H1 (cell line): ENCODE data around the gene SDF2. TPM values are rescaled to one million over a fixed set of nuclear protein-coding genes. Genes with fewer than 3 reads are reported as not detected.

ENCODE experiments used
- CTCF ChIA-PET: fragments of 300-600 bp; sonication (Branson Sonifier 250); formaldehyde crosslinking; loops from one replicate; lab custom pipeline; 2021; ENCODE audit not compliant: partially characterized antibody; lab: Charles Lee
- POLR2A ChIA-PET: fragments of 300-600 bp; sonication (Branson Sonifier 250); formaldehyde crosslinking; loops from one replicate; lab custom pipeline; 2021; ENCODE audit warnings: inconsistent platforms; ENCODE audit not compliant: partially characterized antibody; lab: Charles Lee
- DNase-seq, 2 experiments: peaks; one replicate each; pipeline versions ENCODE4 v3.0.0 to v3.0.0-alpha.2; 2010 to 2022; ENCODE audit warnings: low spot score in 2 of 2, low read depth in 1 of 2, mixed read lengths in 1 of 2
- FAIRE-seq: peaks from 2 replicates; lab custom pipeline; 2011; peaks lifted over from hg19 to GRCh38; lab: Jason Lieb, UNC
- H2AFZ ChIP-seq: 2 replicates; pipeline ENCODE4 v1.8.1; 2012; ENCODE audit warnings: low read length, inconsistent platforms
- H2AK5ac ChIP-seq: 2 replicates; pipeline ENCODE4 v1.6.1; 2013; ENCODE audit warnings: low read depth, low read length
- H2BK120ac ChIP-seq: replicated peaks from 2 replicates; pipeline ENCODE3; 2013; ENCODE audit warnings: low read depth, low read length, inconsistent platforms
- H2BK12ac ChIP-seq: 2 replicates; pipeline ENCODE4 v1.6.1; 2013; ENCODE audit warnings: low read depth, low read length
- H2BK15ac ChIP-seq: 2 replicates; pipeline ENCODE4 v1.6.1; 2013; ENCODE audit warnings: low read length
- H2BK20ac ChIP-seq: 2 replicates; pipeline ENCODE4 v1.6.1; 2013; ENCODE audit warnings: low read length
- H2BK5ac ChIP-seq: 2 replicates; pipeline ENCODE4 v1.6.1; 2013; ENCODE audit warnings: low read depth, low read length
- H3K14ac ChIP-seq: 2 replicates; pipeline ENCODE4 v1.6.1; 2013; ENCODE audit warnings: inconsistent platforms; ENCODE audit not compliant: insufficient read length
- H3K18ac ChIP-seq: 2 replicates; pipeline ENCODE4 v1.6.1; 2013; ENCODE audit warnings: low read length; ENCODE audit errors: extremely low read depth
- H3K23ac ChIP-seq: 2 replicates; pipeline ENCODE4 v1.6.1; 2013; ENCODE audit warnings: inconsistent platforms; ENCODE audit not compliant: insufficient read length
- H3K23me2 ChIP-seq: 2 replicates; pipeline ENCODE4 v1.6.1; 2013; ENCODE audit warnings: low read depth, low read length
- H3K27ac ChIP-seq: 2 replicates; pipeline ENCODE4 v1.6.1; 2011; ENCODE audit warnings: low read depth, low read length, inconsistent platforms
- H3K27me3 ChIP-seq, 4 experiments: replicated peaks in 1 of 4; 1 replicate in 1 of 4; 2 replicates in 3 of 4; pipeline versions ENCODE4 v1.6.1 to v1.8.1; 2011 to 2013; ENCODE audit warnings: low read length in 3 of 4, mild to moderate bottlenecking in 3 of 4, inconsistent platforms in 2 of 4, mixed read lengths in 2 of 4, moderate library complexity in 1 of 4; ENCODE audit not compliant: control insufficient read depth in 3 of 4, insufficient read depth in 3 of 4; ENCODE audit errors: extremely low read depth in 1 of 4
- H3K36me3 ChIP-seq, 4 experiments: 2 replicates each; pipeline versions ENCODE4 v1.6.1 to v1.8.1; 2011 to 2013; ENCODE audit warnings: mild to moderate bottlenecking in 4 of 4, low read length in 3 of 4, moderate library complexity in 2 of 4, control low read depth in 1 of 4, inconsistent platforms in 1 of 4; ENCODE audit not compliant: insufficient read depth in 4 of 4, control insufficient read depth in 2 of 4
- H3K4ac ChIP-seq: replicated peaks from 2 replicates; pipeline ENCODE3; 2013; ENCODE audit warnings: low read length, low read depth, mixed read lengths, inconsistent platforms; ENCODE audit not compliant: insufficient read length
- H3K4me1 ChIP-seq, 4 experiments: replicated peaks in 1 of 4; 1 replicate in 1 of 4; 2 replicates in 3 of 4; pipeline versions ENCODE4 v1.6.1 to v1.8.1; 2011 to 2013; ENCODE audit warnings: low read length in 3 of 4, inconsistent platforms in 2 of 4, mixed read lengths in 1 of 4; ENCODE audit not compliant: insufficient read depth in 4 of 4, control insufficient read depth in 3 of 4
- H3K4me2 ChIP-seq, 2 experiments: 2 replicates each; pipeline versions ENCODE4 v1.6.1 to v1.8.1; 2011 to 2013; ENCODE audit warnings: low read depth in 2 of 2, low read length in 2 of 2, control low read depth in 1 of 2, inconsistent platforms in 1 of 2, mild to moderate bottlenecking in 1 of 2; ENCODE audit not compliant: insufficient read depth in 1 of 2
- H3K4me3 ChIP-seq, 4 experiments: fragments of 200-600, 300-600 bp in 1 of 4; sonication (generic), shearing (Covaris generic), sonication (Bioruptor Twin) in 1 of 4; 2 replicates each; pipeline versions ENCODE4 v1.5.1 to v1.8.1; 2011 to 2016; ENCODE audit warnings: low read length in 4 of 4, low read depth in 3 of 4, control low read depth in 2 of 4, inconsistent platforms in 2 of 4, mild to moderate bottlenecking in 2 of 4, mixed read lengths in 1 of 4, moderate library complexity in 1 of 4; ENCODE audit not compliant: insufficient read depth in 2 of 4; ENCODE audit errors: extremely low read depth in 1 of 4
- H3K56ac ChIP-seq: replicated peaks from 2 replicates; pipeline ENCODE3; 2013; ENCODE audit warnings: low read depth, mild to moderate bottlenecking, mixed read lengths, low read length, inconsistent platforms; ENCODE audit not compliant: insufficient read length
- H3K79me1 ChIP-seq: 2 replicates; pipeline ENCODE4 v1.6.1; 2013; ENCODE audit warnings: low read depth, low read length, control low read depth
- H3K79me2 ChIP-seq, 2 experiments: 2 replicates each; pipeline versions ENCODE4 v1.6.1 to v1.8.1; 2012 to 2013; ENCODE audit warnings: low read length in 2 of 2, mild to moderate bottlenecking in 2 of 2, inconsistent platforms in 1 of 2; ENCODE audit not compliant: insufficient read depth in 2 of 2, control insufficient read depth in 1 of 2
- H3K9ac ChIP-seq, 4 experiments: replicated peaks in 1 of 4; 1 replicate in 1 of 4; 2 replicates in 3 of 4; pipeline versions ENCODE4 v1.6.1 to v1.8.1; 2011 to 2013; ENCODE audit warnings: low read depth in 3 of 4, low read length in 3 of 4, control low read depth in 2 of 4, mild to moderate bottlenecking in 2 of 4, moderate library complexity in 2 of 4, inconsistent platforms in 1 of 4; ENCODE audit errors: extremely low read depth in 1 of 4
- H3K9me3 ChIP-seq, 2 experiments: 2 replicates each; pipeline versions ENCODE4 v1.6.1 to v1.8.1; 2012 to 2013; ENCODE audit warnings: mild to moderate bottlenecking in 2 of 2, moderate library complexity in 2 of 2, control low read depth in 1 of 2, inconsistent platforms in 1 of 2, low read depth in 1 of 2, low read length in 1 of 2, mixed read lengths in 1 of 2; ENCODE audit not compliant: insufficient read depth in 2 of 2
- H4K20me1 ChIP-seq, 2 experiments: replicated peaks in 1 of 2; 2 replicates each; pipeline versions ENCODE3 to v1.8.1; 2011 to 2013; ENCODE audit warnings: inconsistent platforms in 2 of 2, low read length in 2 of 2, mild to moderate bottlenecking in 1 of 2; ENCODE audit not compliant: insufficient read depth in 2 of 2, control insufficient read depth in 1 of 2
- H4K5ac ChIP-seq: 2 replicates; pipeline ENCODE4 v1.6.1; 2013; ENCODE audit warnings: low read length, low read depth, mixed read lengths, inconsistent platforms; ENCODE audit not compliant: insufficient read length
- H4K8ac ChIP-seq: 2 replicates; pipeline ENCODE4 v1.8.0; 2013; ENCODE audit warnings: mild to moderate bottlenecking, moderate library complexity, low read length, inconsistent platforms; ENCODE audit not compliant: insufficient read depth; ENCODE audit errors: extremely low read depth
- H4K91ac ChIP-seq: replicated peaks from 2 replicates; pipeline ENCODE3; 2013; ENCODE audit warnings: low read length, mixed read lengths, inconsistent platforms; ENCODE audit not compliant: insufficient read length
- EP300 ChIP-seq, 2 experiments: IDR thresholded peaks; 1 replicate in 1 of 2; 2 replicates in 1 of 2; pipeline ENCODE4 v1.6.1; 2011 to 2012; ENCODE audit warnings: low read depth in 2 of 2, low read length in 2 of 2, mild to moderate bottlenecking in 2 of 2, borderline replicate concordance in 1 of 2, inconsistent platforms in 1 of 2, moderate library complexity in 1 of 2
- EZH2 ChIP-seq: fragments of 200-600 bp; sonication (generic); IDR thresholded peaks from 2 replicates; pipeline ENCODE4 v1.7.1; 2012; ENCODE audit warnings: low read depth, mild to moderate bottlenecking, moderate library complexity, low read length, inconsistent platforms; ENCODE audit not compliant: severe bottlenecking
- JUN ChIP-seq: IDR thresholded peaks from 2 replicates; pipeline ENCODE4 v1.6.1; 2011; ENCODE audit warnings: low read depth, mild to moderate bottlenecking, improper control_type of control experiment, low read length
- WGBS, 2 experiments: shearing (Covaris generic) in 1 of 2; methylation state at CpG; one replicate each; pipeline versions ENCODE4 v1.1.6 to v1.1.7; 2013 to 2015; ENCODE audit warnings: low lambda C conversion rate in 2 of 2, mixed read lengths in 2 of 2, inconsistent platforms in 1 of 2, low coverage in 1 of 2, missing lambda C conversion rate in 1 of 2; ENCODE audit not compliant: insufficient replicate concordance in 2 of 2, insufficient coverage in 1 of 2, insufficient read length in 1 of 2; ENCODE audit errors: extremely low coverage in 1 of 2, missing lambda C conversion rate in 1 of 2; 5-methylcytosine and 5-hydroxymethylcytosine counted together
- polyA plus RNA-seq, 7 experiments: library from polyadenylated mRNA; depleted of rRNA in 3 of 7; stranded (reverse) in 5 of 7; unstranded in 2 of 7; fragments of >200 nt in 5 of 7; fragments of 200-250 nt in 2 of 7; gene quantifications; 1 replicate in 5 of 7; 2 replicates in 1 of 7; 4 replicates in 1 of 7; pipeline versions ENCODE4 v1.2.1 to v1.2.3, GENCODE V29; 2011 to 2013; ENCODE audit warnings: missing spikeins in 2 of 7, mixed read lengths in 2 of 7
- total RNA-seq: library from RNA; stranded (reverse); fragmentation: NEBNext Ultra II Directional; extraction: Animal tissue kit (Norgen Biotek cat#: 25700); gene quantifications from 2 replicates; pipeline ENCODE4 v1.2.1, GENCODE V29; 2021
- TF ChIP-seq, protein P1 (sequence below): IDR thresholded peaks from 2 replicates; pipeline ENCODE4 v1.6.1; 2012; ENCODE audit warnings: inconsistent platforms

The SDF2 gene
- total and polyA plus RNA-seq, 2 of the 8 experiments (the other 6 are each of a cell fraction or from before 2014, with no cell fraction given) = 44.8 to 65.4 TPM

DNA sequence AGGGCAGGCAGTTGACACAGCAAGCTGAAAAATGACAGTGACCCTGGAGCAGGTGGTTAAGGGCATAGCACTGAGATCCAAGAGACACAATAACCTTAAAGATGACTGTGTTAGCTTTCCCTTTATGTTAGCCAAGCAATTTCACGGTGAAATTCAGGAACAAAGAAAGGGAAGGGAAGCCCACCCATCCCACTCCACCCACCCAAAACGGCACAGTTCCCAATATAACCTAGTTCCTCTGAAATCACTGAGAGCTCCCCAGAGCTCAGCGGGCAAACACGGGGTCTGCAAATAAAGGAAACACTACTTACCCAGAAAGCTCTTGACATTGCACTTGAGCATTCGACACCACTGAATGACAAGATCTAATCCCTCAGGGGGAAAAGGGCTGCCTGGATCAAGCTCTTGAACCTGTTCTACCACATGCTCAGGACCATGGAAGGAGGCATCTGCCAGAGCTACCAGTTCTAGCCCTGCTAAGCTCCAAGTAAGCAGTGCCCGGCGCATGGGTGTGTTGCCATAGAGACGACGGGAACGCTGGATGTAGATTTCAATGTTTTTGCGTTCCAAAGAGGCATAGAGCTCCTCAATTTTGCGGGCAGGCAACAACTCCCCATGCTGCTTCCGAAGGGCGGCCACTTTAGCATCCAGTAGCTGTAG, 27.4 kb downstream of the SDF2 start:
- H4K5ac ChIP-seq = no peak overlapping the region
- H3K14ac ChIP-seq = no peak overlapping the region
- H3K18ac ChIP-seq = no peak overlapping the region
- no peak overlapping the region for H2BK120ac ChIP-seq
- H4K91ac ChIP-seq = no peak overlapping the region
- H3K79me1 ChIP-seq = peaks cover 7% of the 10 kb centered on the region
- H3K27me3 ChIP-seq = no peaks in the 10 kb centered on the region
- TF ChIP-seq JUN = no peak
- no peak for TF ChIP-seq EP300 (IDR thresholded peaks at IDR 0.05; ENCODE audit: borderline replicate concordance in 1 of 2, low read depth in 2 of 2, low read length in 2 of 2)
- TF ChIP-seq, protein P1, sequence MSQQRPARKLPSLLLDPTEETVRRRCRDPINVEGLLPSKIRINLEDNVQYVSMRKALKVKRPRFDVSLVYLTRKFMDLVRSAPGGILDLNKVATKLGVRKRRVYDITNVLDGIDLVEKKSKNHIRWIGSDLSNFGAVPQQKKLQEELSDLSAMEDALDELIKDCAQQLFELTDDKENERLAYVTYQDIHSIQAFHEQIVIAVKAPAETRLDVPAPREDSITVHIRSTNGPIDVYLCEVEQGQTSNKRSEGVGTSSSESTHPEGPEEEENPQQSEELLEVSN = no peak
- TF ChIP-seq EZH2 = no peak
- TF ChIP-seq, all 59 proteins: peak for 0
- Histone ChIP-seq H3K4me3 (no peak overlapping the region), H3K56ac (no peak overlapping the region), H2BK12ac (no peak overlapping the region), H3K23ac (no peak overlapping the region), H2BK20ac (no peak overlapping the region), H2AFZ (no peak overlapping the region), H2BK5ac (no peak overlapping the region), H3K79me2 (peaks cover 0 to 23% of the 10 kb centered on the region in 2 experiments; a peak in 2 of 4 replicates), H3K27ac (no peak overlapping the region), H3K9ac (no peak overlapping the region), H3K4ac (no peak overlapping the region), H4K20me1 (peaks cover 10 to 24% of the 10 kb centered on the region in 2 experiments), H2AK5ac (no peak overlapping the region), H3K4me2 (no peak overlapping the region), H3K9me3 (no peaks in the 10 kb centered on the region), H2BK15ac (no peak overlapping the region), H3K4me1 (no peaks in the 10 kb centered on the region), H3K23me2 (no peaks in the 10 kb centered on the region; the same call in 1 of the 2 replicates), H3K36me3 (peaks cover 49 to 92% (median 82%) of the 10 kb centered on the region in 4 experiments), H4K8ac (no peak overlapping the region)
- no peak for DNase-seq
- FAIRE-seq = no peak
- 90% methylated on average over 14 of the region's 14 CpGs; no CpG with 5 or more reads in 1 of the 2 experiments for WGBS, 2 experiments
- ChIA-PET POLR2A (interaction anchor here (1.0 to 14.1 kb wide), 7 partner anchors 10 to 80 kb away, joined by 3 to 163 read pairs (median 9); partner anchors contain the start of genes ALDOC, BLTP2 and RSKR), CTCF (interaction anchor here (1.1 to 2.9 kb wide), 7 partner anchors 10 to 129 kb away, joined by 3 to 14 read pairs (median 5); partner anchors contain the start of gene BLTP2)
